ENCODE results near the gene DLG2. TPM values are rescaled to one million over a fixed set of nuclear protein-coding genes. Genes with fewer than 3 reads are reported as not detected.

Gene DLG2
- total RNA-seq, 1 donor from 2014 or later: 2.4 TPM

DNA sequence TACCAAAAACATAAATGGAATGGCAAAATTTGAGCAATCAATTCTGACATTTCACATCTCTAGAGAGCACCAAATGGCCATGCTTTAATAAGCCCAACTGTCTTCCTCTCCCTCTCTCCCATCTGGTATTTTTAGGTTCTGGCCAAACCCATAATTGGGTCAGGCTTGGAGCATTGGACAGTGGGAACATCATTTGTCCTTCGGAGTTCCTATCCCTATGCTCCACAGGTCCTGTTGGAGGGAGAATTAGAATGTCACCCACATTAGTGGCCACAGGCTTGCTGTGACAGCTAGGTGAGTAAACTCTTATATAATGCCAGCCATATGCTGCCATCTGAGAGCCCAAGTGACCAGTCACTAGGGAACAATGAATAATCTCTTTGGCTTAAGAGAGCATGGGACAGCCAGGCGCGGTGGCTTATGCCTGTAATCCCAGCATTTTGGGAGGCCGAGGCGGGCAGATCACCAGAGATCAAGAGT, 2090.0 kb downstream of the DLG2 start:
- no peak overlapping the region for H3K4me3 Mint-ChIP-seq (ENCODE audit: low read depth)
- TF ChIP-seq, protein P1, sequence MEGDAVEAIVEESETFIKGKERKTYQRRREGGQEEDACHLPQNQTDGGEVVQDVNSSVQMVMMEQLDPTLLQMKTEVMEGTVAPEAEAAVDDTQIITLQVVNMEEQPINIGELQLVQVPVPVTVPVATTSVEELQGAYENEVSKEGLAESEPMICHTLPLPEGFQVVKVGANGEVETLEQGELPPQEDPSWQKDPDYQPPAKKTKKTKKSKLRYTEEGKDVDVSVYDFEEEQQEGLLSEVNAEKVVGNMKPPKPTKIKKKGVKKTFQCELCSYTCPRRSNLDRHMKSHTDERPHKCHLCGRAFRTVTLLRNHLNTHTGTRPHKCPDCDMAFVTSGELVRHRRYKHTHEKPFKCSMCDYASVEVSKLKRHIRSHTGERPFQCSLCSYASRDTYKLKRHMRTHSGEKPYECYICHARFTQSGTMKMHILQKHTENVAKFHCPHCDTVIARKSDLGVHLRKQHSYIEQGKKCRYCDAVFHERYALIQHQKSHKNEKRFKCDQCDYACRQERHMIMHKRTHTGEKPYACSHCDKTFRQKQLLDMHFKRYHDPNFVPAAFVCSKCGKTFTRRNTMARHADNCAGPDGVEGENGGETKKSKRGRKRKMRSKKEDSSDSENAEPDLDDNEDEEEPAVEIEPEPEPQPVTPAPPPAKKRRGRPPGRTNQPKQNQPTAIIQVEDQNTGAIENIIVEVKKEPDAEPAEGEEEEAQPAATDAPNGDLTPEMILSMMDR (IDR thresholded peaks at IDR 0.05; ENCODE audit: unreplicated experiment): no peak
- peaks cover 14% of the 10 kb centered on the region for H3K4me1 Mint-ChIP-seq (ENCODE audit: low read depth)
- H3K27ac Mint-ChIP-seq: no peak overlapping the region
- H3K27me3 Mint-ChIP-seq: peaks cover 9% of the 10 kb centered on the region
- no peaks in the 10 kb centered on the region for H3K36me3 Mint-ChIP-seq (ENCODE audit: insufficient read depth)
- no peaks in the 10 kb centered on the region for H3K9me3 Mint-ChIP-seq (ENCODE audit: low read depth)
- no peak for DNase-seq (ENCODE audit: low spot score, unreplicated experiment)

- no peak for DNase-seq (ENCODE audit: low spot score, unreplicated experiment)
- Mint-ChIP-seq H3K9me3 (ENCODE audit: low read depth) (no peaks in the 10 kb centered on the region), H3K36me3 (ENCODE audit: insufficient read depth) (no peaks in the 10 kb centered on the region), H3K27me3 (peaks cover 6% of the 10 kb centered on the region), H3K4me1 (ENCODE audit: low read depth) (peaks cover 16% of the 10 kb centered on the region), H3K27ac (peak overlapping the region; percentile 18), H3K4me3 (ENCODE audit: low read depth) (no peak overlapping the region)
- TF ChIP-seq, protein P1 (IDR thresholded peaks at IDR 0.05; ENCODE audit: unreplicated experiment): no peak
These were observed 2094.0 kb downstream of the DLG2 start for GRCh38 chr11:83533166-83533565.

DNA sequence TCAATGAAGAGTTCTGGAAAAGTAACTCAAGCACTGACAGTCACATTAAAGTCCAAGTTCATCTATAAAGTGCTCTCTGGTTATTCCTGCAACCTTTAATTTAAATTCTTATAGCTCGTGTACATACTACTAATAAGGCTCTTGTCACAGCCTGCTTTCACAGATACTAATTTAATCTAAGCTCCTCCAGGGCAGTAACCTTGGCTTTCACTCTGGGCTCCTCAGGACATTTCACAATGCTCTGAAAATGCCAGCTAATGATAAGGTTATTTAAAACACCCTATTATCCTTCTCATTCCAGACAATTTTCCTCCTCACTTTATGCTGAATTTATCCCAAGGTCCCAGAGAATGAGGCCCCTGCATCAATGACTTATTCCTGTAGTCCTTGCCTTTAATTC, 2098.3 kb downstream of the DLG2 start:
- Mint-ChIP-seq H3K27me3 (peaks cover 23% of the 10 kb centered on the region), H3K27ac (no peak overlapping the region), H3K9me3 (ENCODE audit: low read depth) (no peaks in the 10 kb centered on the region), H3K36me3 (ENCODE audit: insufficient read depth) (no peaks in the 10 kb centered on the region), H3K4me1 (ENCODE audit: low read depth) (peaks cover 21% of the 10 kb centered on the region), H3K4me3 (ENCODE audit: low read depth) (no peak overlapping the region)
- no peak for DNase-seq (ENCODE audit: low spot score, unreplicated experiment)
- TF ChIP-seq, protein P1 (IDR thresholded peaks at IDR 0.05; ENCODE audit: unreplicated experiment): no peak

DNA sequence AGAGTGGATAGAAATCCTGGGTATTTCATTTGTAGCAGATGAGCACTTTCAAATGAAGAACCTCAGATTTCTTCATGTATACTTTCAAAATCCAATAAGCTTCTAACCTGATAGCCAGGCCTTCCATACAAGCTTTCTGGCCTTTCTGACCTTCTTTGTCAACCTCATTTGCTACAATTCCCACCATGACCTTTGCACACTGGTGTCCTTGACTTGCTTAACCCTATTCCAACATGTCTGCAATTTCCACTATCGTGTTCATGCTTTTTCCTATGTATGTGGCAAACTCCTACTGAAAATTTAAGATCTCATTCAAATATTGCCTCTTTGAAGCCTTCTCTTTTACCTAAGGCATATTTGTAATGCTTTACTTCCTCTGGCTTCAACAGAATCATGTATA, 2098.9 kb downstream of the DLG2 start:
- H3K27ac Mint-ChIP-seq: no peak overlapping the region
- H3K4me3 Mint-ChIP-seq (ENCODE audit: low read depth): no peak overlapping the region
- H3K4me1 Mint-ChIP-seq (ENCODE audit: low read depth): peaks cover 14% of the 10 kb centered on the region
- H3K27me3 Mint-ChIP-seq: peaks cover 23% of the 10 kb centered on the region
- H3K9me3 Mint-ChIP-seq (ENCODE audit: low read depth): no peaks in the 10 kb centered on the region
- DNase-seq (ENCODE audit: low spot score, unreplicated experiment): no peak
- TF ChIP-seq, protein P1 (IDR thresholded peaks at IDR 0.05; ENCODE audit: unreplicated experiment): no peak
- H3K36me3 Mint-ChIP-seq (ENCODE audit: insufficient read depth): no peaks in the 10 kb centered on the region

- Mint-ChIP-seq H3K9me3 (ENCODE audit: low read depth) (no peaks in the 10 kb centered on the region), H3K4me1 (ENCODE audit: low read depth) (peaks cover 13% of the 10 kb centered on the region), H3K27me3 (peaks cover 19% of the 10 kb centered on the region), H3K36me3 (ENCODE audit: insufficient read depth) (no peaks in the 10 kb centered on the region), H3K4me3 (ENCODE audit: low read depth) (no peak overlapping the region), H3K27ac (no peak overlapping the region)
- TF ChIP-seq, protein P1 (IDR thresholded peaks at IDR 0.05; ENCODE audit: unreplicated experiment): no peak
- DNase-seq (ENCODE audit: low spot score, unreplicated experiment): no peak
These were observed 2103.5 kb downstream of the DLG2 start for GRCh38 chr11:83523676-83524075.
